Heart left ventricle (tissue), 13 donors: Measurements from ENCODE around the gene COLEC12.

Experiments used
- CTCF ChIP-seq, 12 donors: fragments of 200-600 bp; sonication (generic) in 4 of 12; IDR thresholded peaks; one replicate each; pipeline versions ENCODE4 v1.5.0 to v1.8.0; 2018 to 2022; ENCODE audit warnings: antibody characterized with exemption in 12 of 12, mild to moderate bottlenecking in 5 of 12
- POLR2A ChIP-seq, 2 donors: fragments of 450-650 bp; IDR thresholded peaks; one replicate each; pipeline ENCODE4 v1.6.1; 2017; ENCODE audit warnings: antibody characterized with exemption in 2 of 2, mild to moderate bottlenecking in 2 of 2, moderate library complexity in 2 of 2
- donor health status: ischemic (EF 13 %, LVEDD 7.1; RV severe dilation, severe dysfunction).
- donor health status: DM: no; HTN: yes; CAD: no.
- donor health status: DM: no; HTN: no; CAD: no.
- donor health status: ischemic (EF 25% LVEDD 6.9; RV normal size, moderate dysfunction).
- donor health status: ischemic (EF 25% LVEDD 5.7; RV mildly dilated, moderate dysfunction).
- donor health status: ischemic (EF 35%, LVEDD 5.7; RV mildly dilated, moderate dysfunction).
- donor health status: nonischemic (EF 11% LVEDD 7.7; RV severe dilation, severe dysfunction).
- donor health status: DM: yes; HTN: yes; CAD: no.
- donor health status: PGD.
- donor health status: ischemic (EF 29% LVEDD 5.4; RV normal size, mild dysfunction).
- donor health status: nonischemic (EF 23%, LVEDD 6.1; RV moderate dilation, normal function).

- no peak for TF ChIP-seq CTCF (IDR thresholded peaks at IDR 0.05)
- no peak for TF ChIP-seq POLR2A (IDR thresholded peaks at IDR 0.05)
These were observed 5.8 kb upstream of the COLEC12 start for GRCh38 chr18:506264-506663.
